SK-MEL-5 (cell line): Measurements from ENCODE around the gene TNS1. TPM values are rescaled to one million over a fixed set of nuclear protein-coding genes. Genes with fewer than 3 reads are reported as not detected.

Source experiments
- DNase-seq: peaks from one replicate; pipeline ENCODE4 v3.0.0-alpha.2; 2016; ENCODE audit warnings: low read depth, low spot score
- in situ Hi-C: cut with HindIII; loops from 2 replicates; pipeline ENCODE4 v1.10.0; 2016; ENCODE audit warnings: low sequenced_read_pairs, high pct_unique_total_duplicates, low pct_unique_long_range_greater_than_20kb
- total RNA-seq: library from RNA; depleted of rRNA; stranded (reverse); fragments of >200 nt; shearing (Covaris generic); gene quantifications from 2 replicates; pipeline ENCODE4 v1.2.3, GENCODE V29; 2014

Gene TNS1
- total RNA-seq, 1 experiment from 2014 or later, result 2.2 TPM

DNA sequence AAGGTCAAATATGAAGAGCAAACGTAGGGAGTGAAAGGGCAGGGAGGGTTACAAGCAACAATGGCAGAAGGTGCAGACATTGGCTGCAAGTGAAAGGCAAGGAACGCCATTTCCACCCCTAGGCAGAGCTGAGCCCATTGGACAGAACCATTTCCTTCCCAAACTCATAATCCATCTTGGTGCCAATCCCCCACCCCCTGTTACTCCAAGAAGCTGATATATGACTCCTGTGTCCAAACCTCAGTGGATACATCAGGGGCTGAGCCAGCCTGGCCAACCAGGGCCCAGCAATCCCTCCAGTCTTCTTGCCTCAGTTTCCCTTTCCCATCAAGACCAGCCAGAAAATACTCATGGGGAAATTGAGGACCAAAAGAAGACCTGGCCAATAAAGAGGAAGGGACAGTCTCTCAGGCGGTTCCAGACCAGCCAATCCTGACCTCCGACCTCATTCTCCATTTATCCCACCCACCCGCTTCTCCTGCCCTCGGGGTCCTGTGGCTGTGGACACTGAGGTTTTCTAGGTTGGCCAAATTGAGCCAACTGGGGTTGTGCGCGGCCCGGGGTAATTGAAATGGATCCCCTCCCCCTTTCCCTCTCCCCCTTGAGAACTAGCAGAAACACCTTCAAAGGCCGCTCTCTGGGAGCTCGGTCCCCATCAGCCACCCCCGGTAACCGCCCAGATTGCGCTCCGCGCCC is 24.8 kb downstream of the TNS1 start:
- no peak for DNase-seq
- in situ Hi-C loops, result no loop called here

DNA sequence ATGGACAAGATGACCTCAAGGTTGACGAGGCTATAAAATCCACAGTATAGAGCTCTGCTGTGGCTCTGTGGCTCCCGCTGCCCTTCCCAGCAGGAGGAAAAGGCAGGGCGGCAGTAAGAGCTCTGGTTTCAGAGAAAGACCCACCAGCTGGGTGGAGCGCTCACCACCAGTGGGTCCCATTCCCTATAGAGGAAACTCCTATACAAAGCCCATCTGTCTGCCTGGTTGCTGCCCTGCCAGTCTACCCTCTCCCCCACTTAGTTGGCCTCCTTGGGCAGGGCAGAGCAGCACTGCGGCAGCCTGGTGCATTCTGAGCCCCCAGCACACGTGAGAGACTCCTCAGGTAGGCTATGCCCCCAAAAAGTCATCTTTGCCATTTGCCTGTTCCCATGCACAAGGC is 26.5 kb downstream of the TNS1 start:
- in situ Hi-C loops, result no loop called here
- no peak for DNase-seq

DNA sequence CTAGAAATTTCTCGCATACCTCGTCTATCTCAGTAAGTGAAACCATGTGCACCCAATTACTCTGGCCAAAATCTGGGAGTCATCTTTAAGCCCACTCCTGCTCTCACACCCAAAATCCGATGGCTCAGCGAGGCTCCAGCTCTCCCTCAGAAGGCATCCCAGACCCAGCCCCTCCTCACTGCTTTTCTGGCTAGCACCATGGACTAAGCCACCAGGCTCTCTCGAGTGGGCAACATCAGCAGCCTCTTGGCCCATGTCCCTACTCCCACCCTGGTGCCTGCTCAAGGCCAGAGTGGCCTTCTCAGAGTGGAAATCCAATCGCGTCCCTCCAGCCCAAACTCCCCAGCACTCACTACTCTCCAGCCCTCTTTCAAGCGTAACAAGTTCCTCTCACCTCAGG is 27.2 kb downstream of the TNS1 start:
- in situ Hi-C loops, result no loop called here
- no peak for DNase-seq

DNA sequence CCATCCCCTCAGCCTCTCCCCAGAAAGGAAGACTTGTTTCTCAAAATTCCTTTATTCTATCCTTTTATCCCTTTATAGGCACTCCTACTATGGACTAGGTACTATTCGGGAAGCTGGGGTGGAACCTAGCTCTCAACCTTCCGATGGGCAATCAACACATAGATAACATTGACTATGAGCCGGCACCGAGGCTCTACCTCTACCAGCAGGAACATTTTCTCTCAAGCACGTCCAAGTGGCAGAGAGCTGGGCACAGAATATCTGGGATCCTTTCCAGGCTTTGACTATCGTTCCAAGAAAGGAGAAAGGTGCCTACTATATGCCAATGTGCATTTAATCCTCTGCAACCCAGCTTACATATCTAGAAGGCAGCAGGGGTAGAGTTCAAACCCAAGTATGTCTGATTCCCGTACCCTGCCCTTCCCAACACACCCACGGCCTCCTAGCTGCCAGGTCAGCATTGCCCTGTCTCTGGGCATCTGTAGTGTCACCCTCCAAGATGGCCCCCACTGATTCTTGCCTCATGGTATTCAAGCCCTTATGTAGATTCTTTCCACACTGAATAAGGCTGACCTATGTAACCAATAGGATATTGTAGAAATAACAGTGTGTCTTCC is 28.3 kb downstream of the TNS1 start:
- no peak for DNase-seq
- in situ Hi-C loops, result no loop called here

DNA sequence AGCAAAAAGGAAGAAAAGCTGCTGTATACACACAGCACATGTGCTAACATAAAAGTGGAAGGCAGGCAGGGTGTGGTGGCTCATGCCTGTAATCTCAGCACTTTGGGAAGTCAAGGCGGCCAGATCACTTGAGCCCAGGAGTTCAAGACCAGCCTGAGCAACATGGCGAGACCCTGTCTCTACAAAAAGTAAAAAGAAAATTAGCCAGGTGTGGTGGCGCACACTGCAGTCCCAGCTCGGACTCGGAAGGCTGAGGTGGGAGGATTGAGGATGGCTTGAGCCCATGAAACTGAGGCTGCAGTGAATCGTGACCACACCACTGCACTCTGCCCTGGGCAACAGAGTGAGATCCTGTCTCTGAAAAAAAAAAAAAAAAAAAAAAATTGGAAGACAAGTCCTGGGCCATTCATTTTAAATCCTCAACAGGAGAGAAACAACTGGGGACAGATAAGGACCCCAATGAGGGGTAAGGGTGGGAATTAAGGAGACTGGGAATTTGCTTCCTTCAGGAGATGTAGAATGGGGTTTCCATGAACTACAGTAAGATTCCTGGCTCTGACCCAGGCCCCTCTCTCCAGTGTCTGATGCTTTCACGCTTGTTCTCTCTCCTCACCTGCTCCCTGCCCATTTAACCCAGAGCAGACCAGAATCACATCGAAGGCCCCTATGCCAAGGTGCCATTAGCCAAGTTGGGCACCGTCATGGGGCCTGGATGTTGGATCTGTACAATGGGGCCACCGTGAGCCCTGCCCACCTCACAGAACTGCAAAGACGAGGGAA is 29.6 kb downstream of the TNS1 start:
- DNase-seq, result no peak
- in situ Hi-C loops, result no loop called here

DNA sequence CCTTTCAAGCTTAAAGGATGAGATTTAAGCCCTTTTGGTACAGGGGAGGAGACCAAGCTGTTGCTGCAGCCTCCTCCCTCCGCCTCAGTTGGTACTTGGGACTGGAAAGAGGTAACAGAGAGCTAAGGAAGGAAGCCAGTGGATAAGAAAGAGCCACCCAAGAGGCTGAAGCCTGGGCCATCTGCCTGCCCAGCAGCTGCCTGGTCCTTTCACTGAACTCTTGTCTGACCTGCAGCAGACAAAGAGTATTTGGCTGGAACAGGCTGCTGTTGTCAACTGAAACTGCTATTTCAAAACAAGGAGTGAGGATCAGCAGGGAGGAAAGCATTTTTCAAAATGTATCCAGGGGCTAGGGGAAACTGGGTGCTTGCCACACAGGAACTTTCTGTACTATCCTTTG is 30.3 kb downstream of the TNS1 start:
- in situ Hi-C loops, result no loop called here
- no peak for DNase-seq

DNA sequence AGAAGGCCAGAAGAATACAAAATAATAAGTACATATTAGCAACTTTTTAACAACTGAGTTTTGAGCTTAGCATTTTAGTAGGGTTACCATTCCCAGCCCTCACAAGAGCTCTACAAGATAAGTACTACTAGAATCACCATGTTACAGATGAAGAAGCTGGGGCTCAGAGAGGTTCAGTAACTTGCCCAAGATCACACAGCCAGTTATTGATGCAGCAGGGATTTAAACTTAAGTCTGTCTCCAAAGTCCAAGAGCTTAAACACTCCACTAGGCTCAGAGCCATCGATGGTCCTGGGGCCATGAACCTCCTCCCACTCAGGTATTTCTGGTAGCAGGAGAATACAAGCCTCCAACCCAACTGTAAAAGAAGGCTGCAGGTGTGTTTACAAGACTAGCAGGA is 30.8 kb downstream of the TNS1 start:
- in situ Hi-C loops, result no loop called here
- DNase-seq, result no peak

DNA sequence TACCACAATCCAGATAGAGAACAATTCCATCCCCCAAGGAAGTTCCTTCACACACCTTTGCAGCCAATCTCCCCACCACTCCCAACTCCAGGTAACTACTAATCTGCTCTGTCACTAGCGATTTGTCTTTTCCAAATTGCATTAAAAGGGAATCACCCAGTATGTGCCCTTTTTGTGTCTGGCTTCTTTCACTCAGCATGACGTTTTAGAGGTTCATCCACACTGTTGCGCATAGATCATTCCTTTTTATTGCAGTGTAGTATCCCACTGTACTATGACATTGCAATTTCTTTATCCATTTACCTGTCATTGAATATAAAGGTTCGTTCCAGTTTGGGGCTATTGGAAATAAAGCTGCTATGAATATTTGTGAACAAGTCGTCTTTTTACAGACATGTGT is 31.6 kb downstream of the TNS1 start:
- in situ Hi-C loops, result no loop called here
- DNase-seq, result no peak

DNA sequence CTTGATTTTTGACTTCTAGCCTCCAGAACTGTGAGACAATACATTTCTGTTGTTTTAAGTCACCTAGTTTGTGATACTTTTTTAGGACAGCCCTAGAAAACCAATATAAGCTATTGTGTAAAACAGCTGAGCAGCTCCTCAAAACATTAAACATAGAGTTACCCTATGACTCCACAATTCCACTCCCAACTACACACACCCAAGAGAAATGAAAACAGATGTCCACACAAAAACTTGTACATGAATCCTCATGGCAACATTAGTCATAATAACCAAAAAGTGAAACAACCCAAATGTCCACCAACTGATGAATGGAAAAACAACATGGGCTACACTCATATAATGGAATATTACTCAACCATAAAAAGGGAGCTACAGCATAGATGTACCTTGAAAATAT is 32.6 kb downstream of the TNS1 start:
- in situ Hi-C loops, result no loop called here

DNA sequence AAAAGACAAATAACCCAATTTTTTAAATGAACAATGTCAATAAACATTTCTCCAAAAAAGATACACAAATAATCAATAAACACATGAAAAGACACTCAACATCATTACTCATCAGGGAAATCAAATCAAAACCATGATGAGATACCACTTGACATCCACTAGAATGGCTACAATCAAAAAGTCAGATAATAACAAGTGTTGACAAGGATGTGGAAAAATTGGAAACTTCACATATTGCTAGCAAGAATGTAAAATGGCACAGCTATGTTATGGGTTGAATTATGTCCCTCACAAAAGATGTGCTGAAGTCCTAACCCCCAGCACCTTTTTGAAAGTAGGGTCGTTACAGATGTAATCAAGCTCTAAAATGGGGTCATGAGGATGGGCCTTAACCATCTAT is 33.2 kb downstream of the TNS1 start:
- no peak for DNase-seq
- in situ Hi-C loops, result no loop called here

More for the DNA sequence above, 32.6 kb downstream of the TNS1 start:
- DNase-seq, result no peak

DNA sequence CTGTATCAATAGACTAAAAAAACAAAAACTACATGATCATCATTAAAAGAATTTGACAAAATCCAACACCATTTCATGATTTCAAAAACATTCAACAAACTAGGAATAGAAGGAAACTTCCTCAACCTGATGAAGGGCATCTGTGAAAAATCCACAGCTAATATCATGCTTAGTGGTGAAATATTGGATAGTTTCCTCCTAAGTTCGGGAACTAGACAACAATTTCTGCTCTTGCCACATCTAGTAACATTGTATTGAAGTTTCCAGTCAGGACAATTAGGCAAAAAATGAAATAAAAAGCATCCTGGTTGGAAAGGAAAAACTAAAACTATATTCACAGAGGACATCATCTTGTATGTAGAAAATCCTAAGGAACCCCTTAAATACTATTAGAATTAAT is 34.8 kb downstream of the TNS1 start:
- in situ Hi-C loops, result no loop called here
- DNase-seq, result no peak

DNA sequence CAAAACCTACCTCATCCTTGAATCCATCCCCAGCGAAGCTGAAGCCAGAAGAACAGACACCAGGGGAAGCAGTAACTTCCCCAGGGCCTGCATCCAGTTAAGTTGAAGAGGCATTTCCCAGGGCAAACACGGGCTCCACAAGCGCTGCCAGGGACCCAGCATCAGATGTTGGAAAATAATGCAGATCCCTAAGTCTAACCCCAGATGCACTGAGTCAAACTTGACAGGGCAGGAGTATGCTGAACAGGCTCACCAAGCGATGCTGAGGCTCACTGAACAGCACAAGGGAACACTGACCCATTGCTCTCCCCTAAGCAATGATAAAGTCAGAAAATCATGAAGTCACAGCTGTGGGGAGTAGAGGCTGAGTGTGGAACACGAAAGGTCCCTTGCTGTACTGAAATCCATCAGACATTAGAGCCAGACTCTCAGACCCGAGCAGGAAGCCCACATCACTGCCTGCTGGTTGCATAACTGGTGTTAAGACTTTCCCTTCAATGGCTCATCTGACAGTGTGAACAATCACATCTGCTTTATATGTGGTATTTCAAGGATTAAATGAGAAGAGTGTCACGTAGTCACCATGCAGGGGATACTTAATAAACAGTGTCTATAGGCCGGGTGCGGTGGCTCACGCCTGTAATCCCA is 36.2 kb downstream of the TNS1 start:
- DNase-seq, result no peak
- in situ Hi-C loops, result no loop called here

DNA sequence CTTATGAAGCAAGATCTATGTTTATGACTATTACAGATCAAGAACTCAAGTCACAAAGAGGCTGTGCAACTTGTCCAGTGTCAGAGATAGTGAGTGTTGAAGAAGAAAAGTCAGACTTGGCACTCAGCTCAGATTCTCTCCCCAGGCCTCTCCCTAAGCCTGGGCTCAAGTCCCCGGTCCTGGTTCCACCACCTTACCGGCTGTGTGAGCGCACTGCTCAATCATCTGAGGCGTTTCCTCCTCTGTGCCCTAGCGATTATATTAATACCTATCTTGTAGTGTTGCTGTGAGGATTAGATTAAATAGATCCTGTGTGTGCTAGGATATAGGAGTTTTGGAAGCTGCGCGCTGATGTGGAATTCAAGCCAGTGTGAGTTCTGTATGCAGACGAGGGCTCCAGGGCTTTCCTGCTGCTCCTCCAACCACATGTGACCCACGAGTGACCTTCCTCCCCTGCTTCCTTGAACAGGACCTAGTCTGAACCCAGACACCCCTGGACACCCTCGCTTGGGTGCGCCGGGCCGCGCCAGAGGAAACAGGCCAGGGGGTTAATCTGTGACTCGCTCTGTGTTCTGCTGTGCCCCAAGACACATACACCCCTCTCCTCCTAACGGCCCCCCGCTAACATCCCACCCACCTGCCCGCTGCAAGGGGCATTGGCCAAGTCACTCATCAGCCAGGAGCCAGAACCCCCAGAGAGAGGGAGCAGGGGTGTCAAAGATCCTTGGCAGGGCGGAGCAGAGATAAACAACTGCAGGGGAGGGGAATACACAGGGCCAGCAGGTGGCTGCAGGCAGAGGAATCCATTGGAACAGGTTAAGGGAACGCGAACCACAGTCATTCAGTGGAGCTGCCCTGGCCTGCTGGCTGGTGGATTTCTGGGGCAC is 38.3 kb downstream of the TNS1 start:
- in situ Hi-C loops, result no loop called here
- no peak for DNase-seq

DNA sequence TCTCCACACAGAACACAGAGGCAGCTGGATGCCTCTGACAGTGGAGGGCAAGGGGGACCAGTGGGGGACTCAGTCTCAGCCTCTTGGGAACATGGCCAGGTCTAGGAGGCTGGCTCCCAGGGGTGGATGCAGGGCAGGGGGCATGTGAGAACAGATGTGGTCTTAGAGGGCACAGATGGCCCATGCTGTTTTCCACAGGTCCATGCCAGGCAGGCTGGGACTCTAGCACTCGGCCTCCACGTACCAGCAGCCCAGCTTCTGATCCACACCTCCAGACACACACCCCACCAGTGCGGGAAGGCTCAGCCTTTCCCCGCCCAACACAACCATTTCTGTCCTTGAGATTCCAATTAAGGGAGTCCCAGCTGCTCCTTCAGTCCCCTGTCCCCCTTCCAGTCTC is 42.4 kb downstream of the TNS1 start:
- no peak for DNase-seq
- in situ Hi-C loops, result no loop called here

DNA sequence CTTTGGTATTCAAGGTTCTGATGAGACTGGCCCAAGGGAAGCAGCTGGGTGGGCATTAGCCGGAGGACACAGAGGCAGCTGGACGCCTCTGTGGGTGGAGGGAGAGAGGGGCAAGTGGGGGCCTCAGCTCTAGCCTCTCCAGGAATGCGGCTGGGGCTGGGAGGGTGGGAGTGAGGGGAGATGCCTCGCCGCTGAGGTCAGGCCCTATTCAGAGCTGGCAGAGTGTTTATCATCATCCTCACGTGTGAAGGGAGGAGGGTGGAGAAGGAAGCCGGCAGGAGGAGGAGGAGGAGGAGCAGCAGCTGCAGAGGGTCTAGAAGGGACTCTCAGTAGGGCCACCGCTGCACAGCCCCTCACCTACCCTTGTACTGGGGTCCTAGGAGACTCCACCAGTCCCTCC is 43.1 kb downstream of the TNS1 start:
- no peak for DNase-seq
- in situ Hi-C loops, result no loop called here

DNA sequence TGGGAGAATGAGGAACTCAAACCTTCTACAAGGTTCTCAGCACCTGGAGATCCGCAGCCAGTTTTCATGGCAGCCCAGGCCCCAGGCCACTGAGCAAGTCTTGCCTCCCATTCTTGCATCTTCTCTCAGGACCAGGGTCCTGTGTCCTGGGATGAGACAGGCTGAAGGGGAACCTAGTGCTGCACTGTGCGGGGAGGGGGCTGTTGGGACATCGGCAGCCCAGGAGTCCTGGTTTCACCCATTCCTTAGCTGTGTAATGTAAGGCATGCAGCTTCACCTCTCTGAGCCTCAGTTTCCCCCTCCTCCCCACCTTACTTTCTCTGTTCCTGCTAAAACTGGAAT is 43.9 kb downstream of the TNS1 start:
- no peak for DNase-seq
- in situ Hi-C loops, result no loop called here

DNA sequence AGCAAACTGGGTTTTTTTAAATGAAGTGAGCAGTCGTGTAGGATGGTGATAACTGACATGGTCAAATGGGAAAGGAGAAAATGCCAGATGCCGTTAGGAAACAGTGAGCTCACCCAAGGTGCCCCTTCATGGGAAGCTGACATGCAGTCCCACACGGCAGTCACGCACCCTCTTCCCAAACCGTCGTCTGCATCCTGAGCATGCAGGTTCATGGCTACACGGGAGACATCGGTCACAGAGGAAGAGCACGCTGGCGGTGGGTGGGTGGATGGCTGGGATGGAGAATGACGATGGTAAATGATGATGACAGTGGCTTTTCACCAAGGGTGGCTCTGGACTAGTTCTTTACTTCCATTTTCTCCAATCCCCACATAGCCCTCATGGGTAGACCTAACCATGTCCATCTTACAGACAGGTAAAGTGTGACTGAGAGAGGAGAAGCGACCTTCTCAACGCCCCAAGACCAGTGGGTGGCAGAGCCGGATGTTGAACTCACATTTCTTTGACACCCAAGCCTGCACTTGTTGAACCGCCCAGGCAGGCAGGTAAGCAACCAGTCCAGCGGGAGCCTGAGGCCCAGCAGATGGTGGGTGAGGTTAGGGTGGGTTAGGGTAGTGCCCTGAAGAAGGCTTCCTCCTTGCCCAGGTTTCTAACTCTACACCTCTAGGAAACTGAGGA is 44.5 kb downstream of the TNS1 start:
- in situ Hi-C loops, result no loop called here
- no peak for DNase-seq
